Activated CD8-positive, alpha-beta T cell treated with anti-CD3 and anti-CD28 coated beads, Interleukin-2, amount 10 ng/mL, durations not matched to agents 7 days and 5 days (primary cell): ENCODE results near the gene CFP. TPM values are rescaled to one million over a fixed set of nuclear protein-coding genes. Genes with fewer than 3 reads are reported as not detected.

Experiments used
- ATAC-seq: fragments of 150-1000 bp; cut with Tn5 transposase; one replicate; pipeline ENCODE4 v1.10.0; 2021; ENCODE audit warnings: moderate library complexity
- CTCF ChIA-PET: fragments of 350-600 bp; sonication (Branson Sonifier 250); formaldehyde crosslinking; loops from one replicate; lab custom pipeline; 2021; ENCODE audit warnings: antibody characterized with exemption; lab: Charles Lee
- POLR2A ChIA-PET: fragments of 350-600 bp; sonication (Branson Sonifier 250); formaldehyde crosslinking; loops from one replicate; lab custom pipeline; 2021; ENCODE audit warnings: antibody characterized with exemption; lab: Charles Lee
- DNase-seq: peaks from one replicate; pipeline ENCODE4 v3.0.0-alpha.2; 2020
- H3K27ac Mint-ChIP-seq: one replicate; pipeline ENCODE4 v1.8.0; 2021; ENCODE audit warnings: mild to moderate bottlenecking, mixed read lengths
- H3K27me3 Mint-ChIP-seq: one replicate; pipeline ENCODE4 v1.8.0; 2021; ENCODE audit warnings: low read depth, mixed read lengths
- H3K36me3 Mint-ChIP-seq: one replicate; pipeline ENCODE4 v1.8.0; 2021; ENCODE audit warnings: low read depth, mixed read lengths
- H3K4me1 Mint-ChIP-seq: one replicate; pipeline ENCODE4 v1.8.0; 2021; ENCODE audit warnings: low read depth, mixed read lengths
- H3K4me3 Mint-ChIP-seq: one replicate; pipeline ENCODE4 v1.8.0; 2021; ENCODE audit warnings: mild to moderate bottlenecking, mixed read lengths
- H3K9me3 Mint-ChIP-seq: one replicate; pipeline ENCODE4 v1.8.0; 2022; ENCODE audit warnings: mixed read lengths; ENCODE audit not compliant: insufficient read depth
- total RNA-seq, 2 experiments: library from RNA; stranded (reverse); gene quantifications; one replicate each; pipeline ENCODE4 v1.2.3, GENCODE V29; 2021

CFP gene
- total RNA-seq, 2 experiments from 2014 or later, result 11.5 to 13.1 TPM

DNA sequence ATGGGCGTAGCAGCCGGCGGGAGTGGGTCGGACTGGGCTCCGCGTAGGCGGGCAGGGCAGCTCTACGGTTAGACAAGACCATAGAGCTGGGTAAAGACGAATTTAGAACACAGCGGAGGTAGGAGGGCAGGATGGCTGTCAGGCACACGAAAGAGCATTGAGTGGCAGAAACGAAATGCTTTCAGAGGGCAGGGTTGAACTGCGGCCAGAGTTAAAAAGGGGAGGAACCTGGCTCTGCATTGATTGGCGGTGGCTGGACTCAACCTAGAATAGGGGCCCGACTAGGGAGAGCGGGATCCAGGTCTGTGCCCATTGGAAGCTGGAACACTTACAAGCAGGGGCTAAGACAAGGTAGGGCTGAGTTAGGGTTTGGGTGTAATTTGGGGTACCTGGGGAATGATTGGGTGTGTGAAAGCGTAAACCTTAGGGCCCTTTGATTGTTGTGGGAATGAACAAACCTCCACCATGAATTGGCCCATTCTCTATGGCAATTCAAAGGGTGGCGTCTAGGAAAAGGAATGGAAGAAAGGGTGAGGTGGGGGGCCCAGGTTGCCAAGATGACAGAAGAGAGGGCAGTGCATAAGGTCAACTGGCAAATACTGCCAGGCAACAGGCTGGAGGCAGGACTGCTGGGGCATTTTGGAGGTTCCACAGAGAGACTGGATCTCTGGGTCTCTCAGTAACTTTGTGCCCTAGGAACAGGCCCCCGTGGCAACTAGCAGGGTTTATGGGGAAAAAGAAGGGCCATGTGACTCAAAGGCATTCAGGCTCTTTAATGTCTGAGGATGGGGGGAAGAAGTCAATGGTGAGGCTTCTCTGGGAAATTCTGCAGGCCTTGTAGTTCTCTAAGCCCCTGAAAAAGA, 21.5 kb upstream of the CFP start:
- no peak for DNase-seq
- H3K36me3 Mint-ChIP-seq, result peaks cover 68% of the 10 kb centered on the region

DNA sequence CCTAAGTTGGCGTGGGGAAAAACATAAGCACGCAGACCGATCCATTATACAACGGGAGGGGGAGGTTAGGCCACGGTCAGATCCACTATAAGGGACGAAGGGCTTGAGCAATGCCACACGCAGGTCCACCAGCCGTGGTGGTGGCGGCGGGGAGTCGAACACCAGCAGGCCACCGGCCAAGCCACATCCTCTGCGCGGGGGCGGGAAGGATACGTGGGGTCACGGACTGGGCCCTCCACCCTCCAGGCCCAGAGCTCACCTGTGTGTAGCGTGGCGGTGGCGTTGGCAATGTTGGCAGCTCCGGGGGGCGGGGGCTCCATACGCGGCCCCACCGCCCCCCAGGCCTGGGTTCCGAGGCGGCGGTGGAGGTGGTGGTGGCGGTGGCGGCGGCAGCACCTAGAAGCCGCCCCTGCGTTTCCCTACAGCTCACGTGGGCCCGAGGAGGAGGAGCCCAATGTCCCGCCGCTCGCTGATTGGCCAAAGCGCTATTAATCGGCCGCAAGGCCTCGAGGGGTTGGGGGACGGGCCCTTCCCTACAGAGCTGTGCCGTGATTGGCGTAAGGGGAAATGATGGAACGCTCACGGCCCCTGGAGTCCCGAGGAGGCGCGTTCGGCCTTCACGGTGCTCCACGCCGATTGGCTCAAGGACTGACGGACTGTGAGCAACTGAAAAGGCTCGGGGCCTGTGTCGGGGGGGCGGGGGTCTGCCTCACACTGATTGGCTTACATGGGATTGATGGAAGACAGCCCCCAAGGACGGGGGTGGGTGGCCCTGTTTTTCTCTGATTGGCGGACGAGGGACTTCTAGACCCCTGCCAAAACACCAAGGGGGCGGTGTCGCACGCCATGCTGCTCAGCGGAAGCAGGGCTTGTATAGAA, 20.7 kb upstream of the CFP start, which contains the start of gene ELK1:
TSS of gene ELK1 (minus strand) at position 400 of the 879 bp plus-strand sequence. CDS start 9,122 bp downstream, outside the sequence.
- POLR2A ChIA-PET, result interaction anchor here (0.8 kb wide), 1 partner anchor 12 kb away, joined by 4 read pairs; no protein-coding TSS in a partner anchor

More for the DNA sequence above, 21.5 kb upstream of the CFP start:
- peak overlapping the region; percentile 96 for H3K27ac Mint-ChIP-seq
- POLR2A ChIA-PET, result interaction anchor here (0.8 kb wide), 1 partner anchor 11 kb away, joined by 4 read pairs; no protein-coding TSS in a partner anchor
- no peak for ATAC-seq
- H3K27me3 Mint-ChIP-seq, result no peaks in the 10 kb centered on the region
- H3K4me1 Mint-ChIP-seq, result peaks cover 52% of the 10 kb centered on the region
- H3K9me3 Mint-ChIP-seq, result no peaks in the 10 kb centered on the region
- CTCF ChIA-PET, result no interaction called here
- peak overlapping the region; percentile 90 for H3K4me3 Mint-ChIP-seq

DNA sequence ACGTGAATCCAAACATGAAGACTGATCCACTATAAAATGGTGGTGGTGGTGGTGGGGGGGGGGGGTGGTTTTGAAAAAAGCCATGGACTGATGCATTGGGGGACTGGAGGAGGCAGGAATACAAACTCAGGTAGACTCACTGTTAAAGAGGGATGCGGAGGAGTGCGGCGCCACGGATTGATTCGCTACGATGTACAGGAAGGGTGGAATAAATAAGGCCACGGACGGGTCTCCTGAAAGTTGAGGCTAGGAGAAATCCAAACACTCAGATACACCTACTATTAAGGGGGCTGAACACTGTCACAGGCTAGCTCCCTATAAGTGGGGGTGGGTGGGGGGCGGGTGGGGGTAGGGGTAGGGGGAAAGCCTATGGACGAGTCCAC, 20.0 kb upstream of the CFP start:
- Mint-ChIP-seq H3K27ac (peak overlapping the region; percentile 96), H3K36me3 (peaks cover 57% of the 10 kb centered on the region), H3K4me1 (peaks cover 61% of the 10 kb centered on the region), H3K9me3 (no peaks in the 10 kb centered on the region), H3K27me3 (no peaks in the 10 kb centered on the region), H3K4me3 (peak overlapping the region; percentile 90)
- DNase-seq, result no peak
- ChIA-PET POLR2A (interaction anchor here (0.6 kb wide), 1 partner anchor 19 kb away, joined by 3 read pairs; no protein-coding TSS in a partner anchor), CTCF (interaction anchor here (2.2 kb wide), 1 partner anchor 19 kb away, joined by 4 read pairs; the partner anchor contains the start of gene CFP)
- ATAC-seq, result no peak

More for the DNA sequence above, 20.7 kb upstream of the CFP start, which contains the start of gene ELK1:
- Mint-ChIP-seq H3K27ac (peak within 1 kb of the TSS; percentile 96), H3K9me3 (no peaks in the 10 kb centered on the region), H3K4me1 (peaks cover 56% of the 10 kb centered on the region), H3K4me3 (peak within 1 kb of the TSS; percentile 90), H3K36me3 (peaks cover 59% of the 10 kb centered on the region), H3K27me3 (no peaks in the 10 kb centered on the region)
- DNase-seq (peak; percentile 94), ATAC-seq (peak; percentile 96)
- CTCF ChIA-PET, result interaction anchor here (2.2 kb wide), 1 partner anchor 20 kb away, joined by 4 read pairs; the partner anchor contains the start of gene CFP

GRCh38 chrX:47649271-47649670, 19.5 kb upstream of the CFP start:
- ATAC-seq (no peak), DNase-seq (no peak)
- CTCF ChIA-PET, result interaction anchor here (2.2 kb wide), 1 partner anchor 19 kb away, joined by 4 read pairs; the partner anchor contains the start of gene CFP
- peaks cover 66% of the 10 kb centered on the region for H3K4me1 Mint-ChIP-seq
- H3K9me3 Mint-ChIP-seq, result no peaks in the 10 kb centered on the region
- H3K4me3 Mint-ChIP-seq, result peak overlapping the region; percentile 90
- POLR2A ChIA-PET, result interaction anchor here (0.6 kb wide), 1 partner anchor 19 kb away, joined by 3 read pairs; no protein-coding TSS in a partner anchor
- H3K27ac Mint-ChIP-seq, result peak overlapping the region; percentile 96
- H3K27me3 Mint-ChIP-seq, result no peaks in the 10 kb centered on the region
- H3K36me3 Mint-ChIP-seq, result peaks cover 57% of the 10 kb centered on the region

DNA sequence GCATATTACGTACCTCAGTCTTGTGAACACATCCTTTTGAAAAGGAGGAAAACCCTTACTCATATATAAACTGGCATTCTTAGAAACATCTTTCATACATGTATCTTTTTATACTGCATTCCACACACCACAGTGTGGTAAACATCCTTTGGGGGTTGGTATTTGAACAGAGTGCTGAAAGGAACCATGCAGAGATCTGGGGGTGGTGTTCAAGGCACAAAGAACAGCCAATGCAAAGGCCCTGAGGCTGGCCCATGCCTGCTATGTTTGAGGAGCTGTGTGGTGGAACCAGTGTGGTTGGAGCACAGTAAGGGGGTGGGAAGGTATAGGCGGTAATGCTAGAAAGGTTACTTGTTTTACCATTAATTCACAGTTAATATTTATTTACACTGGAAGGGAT, 18.6 kb upstream of the CFP start:
- Mint-ChIP-seq H3K36me3 (peaks cover 53% of the 10 kb centered on the region), H3K4me1 (peaks cover 66% of the 10 kb centered on the region), H3K9me3 (no peaks in the 10 kb centered on the region), H3K27me3 (no peaks in the 10 kb centered on the region), H3K27ac (peak overlapping the region; percentile 96), H3K4me3 (peak overlapping the region; percentile 90)
- POLR2A ChIA-PET, result no interaction called here
- CTCF ChIA-PET, result interaction anchor here (2.2 kb wide), 1 partner anchor 18 kb away, joined by 4 read pairs; the partner anchor contains the start of gene CFP
- DNase-seq (peak; percentile 41), ATAC-seq (no peak)

DNA sequence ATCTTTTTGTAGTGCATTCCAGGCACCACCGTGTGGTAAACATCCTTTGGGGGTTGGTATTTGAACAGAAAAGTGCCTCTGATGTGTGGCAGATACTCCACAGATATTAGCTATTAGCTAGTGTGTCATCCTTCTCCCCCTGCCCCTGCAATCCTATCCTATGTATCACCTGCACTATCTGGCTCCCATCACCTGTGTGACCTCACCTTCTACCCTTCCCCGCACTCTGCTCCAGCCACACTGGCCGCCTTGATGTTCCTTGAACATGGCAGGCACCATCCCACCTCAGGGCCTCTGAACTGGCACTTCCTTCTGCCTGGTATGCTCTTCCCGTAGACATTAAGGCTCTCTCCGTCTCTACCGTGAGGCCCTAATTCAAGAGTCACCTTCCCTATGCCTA, 16.9 kb upstream of the CFP start:
- ChIA-PET CTCF (no interaction called here), POLR2A (no interaction called here)
- H3K4me1 Mint-ChIP-seq, result peaks cover 53% of the 10 kb centered on the region
- ATAC-seq, result no peak
- H3K27ac Mint-ChIP-seq, result no peak overlapping the region
- H3K4me3 Mint-ChIP-seq, result no peak overlapping the region
- H3K27me3 Mint-ChIP-seq, result no peaks in the 10 kb centered on the region
- no peaks in the 10 kb centered on the region for H3K9me3 Mint-ChIP-seq
- no peak for DNase-seq
- peaks cover 40% of the 10 kb centered on the region for H3K36me3 Mint-ChIP-seq

GRCh38 chrX:47645530-47645929, 15.8 kb upstream of the CFP start:
- Mint-ChIP-seq H3K9me3 (no peaks in the 10 kb centered on the region), H3K4me1 (peaks cover 43% of the 10 kb centered on the region), H3K27ac (no peak overlapping the region), H3K36me3 (peaks cover 41% of the 10 kb centered on the region), H3K27me3 (no peaks in the 10 kb centered on the region), H3K4me3 (no peak overlapping the region)
- ChIA-PET POLR2A (no interaction called here), CTCF (no interaction called here)
- ATAC-seq, result no peak
- DNase-seq, result no peak

DNA sequence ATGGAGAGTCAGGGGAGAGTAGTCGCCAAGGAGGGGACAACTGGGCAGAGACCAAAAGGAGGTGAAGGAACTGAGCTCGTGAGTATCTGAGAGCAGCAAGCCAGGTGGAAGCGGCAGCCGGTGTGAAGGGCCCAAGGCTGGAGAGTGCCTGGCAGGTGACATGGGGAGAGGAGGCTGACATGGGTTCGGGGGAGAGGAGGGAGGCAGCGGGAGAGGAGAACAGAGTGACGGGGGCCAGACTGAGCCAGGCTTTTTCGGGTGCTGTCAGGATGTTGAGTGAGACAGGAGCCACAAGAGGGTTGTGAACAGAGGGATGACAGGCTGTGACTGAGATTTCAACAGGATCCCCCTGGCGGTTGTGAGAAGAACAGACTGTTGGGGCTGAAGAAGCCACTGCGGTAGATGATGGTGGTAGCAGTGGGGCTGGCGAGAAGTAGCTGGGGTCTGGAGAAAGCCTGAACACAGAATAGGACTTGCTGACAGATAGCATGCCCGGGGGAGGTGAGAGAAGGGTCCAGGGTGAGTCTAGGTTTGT, 14.9 kb upstream of the CFP start:
- peak overlapping the region; percentile 11 for H3K27ac Mint-ChIP-seq
- ATAC-seq, result no peak
- H3K9me3 Mint-ChIP-seq, result no peaks in the 10 kb centered on the region

GRCh38 chrX:47643926-47644325, 14.2 kb upstream of the CFP start:
- POLR2A ChIA-PET, result no interaction called here
- ATAC-seq, result no peak
- Mint-ChIP-seq H3K27ac (peak overlapping the region; percentile 43), H3K36me3 (peaks cover 50% of the 10 kb centered on the region), H3K9me3 (no peaks in the 10 kb centered on the region), H3K27me3 (no peaks in the 10 kb centered on the region), H3K4me3 (no peak overlapping the region), H3K4me1 (peaks cover 40% of the 10 kb centered on the region)
- CTCF ChIA-PET, result interaction anchor here (0.7 to 1.6 kb wide), 4 partner anchors 13 to 147 kb away, joined by 4 read pairs; no protein-coding TSS in a partner anchor
- DNase-seq, result no peak

More for the DNA sequence above, 14.9 kb upstream of the CFP start:
- H3K4me1 Mint-ChIP-seq, result peaks cover 43% of the 10 kb centered on the region
- POLR2A ChIA-PET, result no interaction called here
- CTCF ChIA-PET, result interaction anchor here (0.7 to 1.6 kb wide), 4 partner anchors 14 to 147 kb away, joined by 4 read pairs; no protein-coding TSS in a partner anchor
- H3K27me3 Mint-ChIP-seq, result no peaks in the 10 kb centered on the region
- DNase-seq, result no peak
- H3K4me3 Mint-ChIP-seq, result no peak overlapping the region
- peaks cover 50% of the 10 kb centered on the region for H3K36me3 Mint-ChIP-seq

DNA sequence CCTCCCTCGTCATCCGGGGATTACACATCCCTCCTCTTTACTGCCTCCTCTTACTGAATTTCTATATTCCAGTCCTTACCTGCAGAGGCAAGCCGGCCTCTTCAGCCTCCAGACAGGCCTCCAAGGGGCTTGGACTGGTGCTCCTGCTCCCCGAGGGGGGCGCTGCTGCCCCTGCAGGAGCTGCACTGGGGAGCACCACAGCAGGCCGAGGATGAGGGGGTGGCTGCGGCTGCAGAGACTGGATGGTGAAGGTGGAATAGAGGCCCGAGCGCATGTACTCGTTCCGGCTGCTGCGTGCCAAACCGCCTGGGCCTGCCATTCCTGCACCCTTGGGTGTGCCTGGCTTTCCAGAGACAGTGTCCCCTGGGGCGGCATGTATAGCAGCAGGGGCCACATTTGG, 9.1 kb upstream of the CFP start:
- POLR2A ChIA-PET, result no interaction called here
- Mint-ChIP-seq H3K9me3 (no peaks in the 10 kb centered on the region), H3K36me3 (peaks cover 54% of the 10 kb centered on the region), H3K4me1 (peaks cover 30% of the 10 kb centered on the region), H3K4me3 (no peak overlapping the region), H3K27ac (no peak overlapping the region), H3K27me3 (no peaks in the 10 kb centered on the region)
- DNase-seq, result no peak
- ATAC-seq, result no peak
- CTCF ChIA-PET, result no interaction called here
